Sigmoid colon (tissue), 7 donors: ENCODE results near the gene PTCRA. TPM values are rescaled to one million over a fixed set of nuclear protein-coding genes. Genes with fewer than 3 reads are reported as not detected.
"Not testable (repeated sequence)": the region's sequence is repeated elsewhere in the genome, so short reads cannot be mapped to it uniquely, and the experiment has no call there.

ENCODE experiments used
- DNase-seq: peaks from one replicate; pipeline ENCODE4 v3.0.0-alpha.2; 2019
- H3K27ac ChIP-seq, 4 donors: fragments of 200-600 bp; sonication (generic); one replicate each; pipeline ENCODE4 v1.5.1; 2016 to 2019; ENCODE audit warnings: mild to moderate bottlenecking in 1 of 4
- H3K27me3 ChIP-seq, 3 donors: fragments of 200-600 bp; sonication (generic); one replicate each; pipeline ENCODE4 v1.5.1; 2019; ENCODE audit warnings: mild to moderate bottlenecking in 1 of 3
- H3K36me3 ChIP-seq, 4 donors: fragments of 200-600 bp; sonication (generic); one replicate each; pipeline ENCODE4 v1.5.1; 2016 to 2019
- H3K4me1 ChIP-seq, 4 donors: fragments of 200-600 bp; sonication (generic); one replicate each; pipeline ENCODE4 v1.5.1; 2017 to 2019
- H3K4me3 ChIP-seq, 4 donors: fragments of 200-600 bp; sonication (generic); one replicate each; pipeline ENCODE4 v1.5.1; 2017 to 2019; ENCODE audit warnings: mild to moderate bottlenecking in 2 of 4, moderate library complexity in 1 of 4
- H3K9me3 ChIP-seq, 4 donors: fragments of 200-600 bp in 3 of 4; sonication (generic) in 3 of 4; one replicate each; pipeline versions ENCODE4 v1.5.1 to v1.6.1; 2013 to 2019
- CTCF ChIP-seq, 4 experiments: fragments of 450-650 bp in 3 of 4; fragments of 200-600 bp in 1 of 4; IDR thresholded peaks; one replicate each; pipeline ENCODE4 v1.5.1; 2016 to 2019; ENCODE audit warnings: antibody characterized with exemption in 4 of 4, mild to moderate bottlenecking in 3 of 4, moderate library complexity in 2 of 4
- EP300 ChIP-seq, 4 donors: sonication (generic); formaldehyde crosslinking; IDR thresholded peaks; one replicate each; pipeline ENCODE4 v1.6.1; 2017; ENCODE audit warnings: antibody characterized with exemption in 4 of 4
- POLR2A ChIP-seq, 2 donors: fragments of 450-650 bp; IDR thresholded peaks; one replicate each; pipeline ENCODE4 v1.6.1; 2016; ENCODE audit warnings: antibody characterized with exemption in 2 of 2, mild to moderate bottlenecking in 2 of 2, moderate library complexity in 2 of 2
- POLR2AphosphoS5 ChIP-seq, 4 donors: sonication (generic); formaldehyde crosslinking; IDR thresholded peaks; one replicate each; pipeline ENCODE4 v1.6.1; 2017; ENCODE audit warnings: antibody characterized with exemption in 4 of 4
- WGBS, 2 donors: extraction: QIAGEN DNeasy Blood & Tissue Kit; methylation state at CpG; one replicate each; pipeline ENCODE4 v1.1.7; 2013; 5-methylcytosine and 5-hydroxymethylcytosine counted together
- intact Hi-C: fragments of 100-400 bp; cut with DNase I; formaldehyde crosslinking; loops from one replicate; pipeline ENCODE4 v1.15.1; 2023
- polyA plus RNA-seq, 3 donors: library from polyadenylated mRNA; stranded (reverse); fragments of 200-250 nt; gene quantifications; one replicate each; pipeline ENCODE4 v1.2.3, GENCODE V29; 2013
- total RNA-seq, 4 donors: library from RNA; depleted of rRNA; stranded (reverse); fragments of >200 nt; gene quantifications; one replicate each; pipeline ENCODE4 v1.1.0, GENCODE V29; 2016
- donor health status: healthy with polysubstance abuse.
- donor health status: Bipolar disorder and iron deficiency.
- donor health status: healthy.

Gene PTCRA
- total and polyA plus RNA-seq, 7 donors: 0.23 TPM; not detected in 6

- Histone ChIP-seq H3K4me3 (no peak overlapping the region), H3K9me3 (no peaks in the 10 kb centered on the region), H3K27me3 (no peaks in the 10 kb centered on the region), H3K36me3 (peaks cover 0 to 11% (median 5%) of the 10 kb centered on the region in 4 donors), H3K27ac (peak overlapping the region in 3 of 4 donors; percentile 43 to 62 (median 43)), H3K4me1 (peaks cover 0 to 34% (median 21%) of the 10 kb centered on the region in 4 donors)
- TF ChIP-seq CTCF (IDR thresholded peaks at IDR 0.05) (no peak), EP300 (IDR thresholded peaks at IDR 0.05) (no peak), POLR2A (IDR thresholded peaks at IDR 0.05) (no peak), POLR2AphosphoS5 (IDR thresholded peaks at IDR 0.05) (no peak)
- intact Hi-C loops: loop anchor here (1.0 to 2.0 kb wide), 3 partner anchors 95 to 216 kb away; partner anchors contain the start of gene BICRAL
- no peak for DNase-seq
- WGBS, 2 donors: 34 to 78% methylated on average over 3 of the region's 3 CpGs
These were observed 38.2 kb upstream of the PTCRA start for GRCh38 chr6:42877695-42878094.

- H3K27me3 ChIP-seq: no peaks in the 10 kb centered on the region
- peak in 1 of 2 donors; percentile 54 for TF ChIP-seq POLR2A (IDR thresholded peaks at IDR 0.05)
- TF ChIP-seq EP300 (IDR thresholded peaks at IDR 0.05): no peak
- peak; percentile 64 to 88 (median 78) for TF ChIP-seq POLR2AphosphoS5 (IDR thresholded peaks at IDR 0.05)
- TF ChIP-seq CTCF (IDR thresholded peaks at IDR 0.05): peak in 1 of 4 experiments; percentile 29
- 0 to 1% methylated on average over 41 of the region's 41 CpGs for WGBS, 2 donors
- H3K4me3 ChIP-seq: peak within 1 kb of the TSS; percentile 54 to 71 (median 60)
- H3K27ac ChIP-seq: peak within 1 kb of the TSS; percentile 87 to 92 (median 92)
- H3K9me3 ChIP-seq: no peaks in the 10 kb centered on the region
- intact Hi-C loops: loop anchor here (2.0 kb wide), 2 partner anchors 97 to 133 kb away; partner anchors contain the start of genes BICRAL and TBCC
- H3K4me1 ChIP-seq: peaks cover 0 to 40% (median 22%) of the 10 kb centered on the region in 4 donors
- peak; percentile 93 for DNase-seq
- H3K36me3 ChIP-seq: peaks cover 14 to 30% (median 19%) of the 10 kb centered on the region in 4 donors
These were observed 36.2 kb upstream of the PTCRA start, which contains the start of gene RPL7L1 for GRCh38 chr6:42879372-42880239. Gene RPL7L1 (plus strand): TSS chr6:42879616. CDS start chr6:42879911, 295 bp downstream.

GRCh38 chr6:42880240-42880817 lies 35.5 kb upstream of the PTCRA start:
- not testable (repeated sequence) for H3K27me3 ChIP-seq, H3K9me3 ChIP-seq, DNase-seq
- Histone ChIP-seq H3K36me3 (peaks cover 19 to 38% (median 24%) of the 10 kb centered on the region in 4 donors), H3K27ac (peak overlapping the region; percentile 87 to 92 (median 92)), H3K4me3 (peak overlapping the region; percentile 54 to 71 (median 60)), H3K4me1 (peaks cover 0 to 40% (median 22%) of the 10 kb centered on the region in 4 donors)
- WGBS, 2 donors: 3 to 13% methylated on average over 25 of the region's 25 CpGs
- intact Hi-C loops: loop anchor here (2.0 kb wide), 1 partner anchor 134 kb away; the partner anchor contains the start of gene TBCC

GRCh38 chr6:42880871-42881270 lies 35.0 kb upstream of the PTCRA start:
- intact Hi-C loops: loop anchor here (2.0 kb wide), 1 partner anchor 134 kb away; the partner anchor contains the start of gene TBCC
- not testable (repeated sequence) for H3K9me3 ChIP-seq, DNase-seq, H3K27me3 ChIP-seq
- Histone ChIP-seq H3K4me1 (peaks cover 0 to 40% (median 22%) of the 10 kb centered on the region in 4 donors), H3K27ac (peak overlapping the region; percentile 87 to 92 (median 92)), H3K36me3 (peaks cover 24 to 43% (median 30%) of the 10 kb centered on the region in 4 donors), H3K4me3 (peak overlapping the region in 3 of 4 donors; percentile 54 to 71 (median 55))
- WGBS, 2 donors: 68 to 86% methylated on average over 12 of the region's 12 CpGs

- no peak for TF ChIP-seq EP300 (IDR thresholded peaks at IDR 0.05)
- TF ChIP-seq POLR2AphosphoS5 (IDR thresholded peaks at IDR 0.05): no peak
- TF ChIP-seq POLR2A (IDR thresholded peaks at IDR 0.05): no peak
- no peak for TF ChIP-seq CTCF (IDR thresholded peaks at IDR 0.05)
- DNase-seq: no peak
- H3K9me3 ChIP-seq: no peaks in the 10 kb centered on the region
- peaks cover 28 to 70% (median 36%) of the 10 kb centered on the region in 4 donors for H3K36me3 ChIP-seq
- no peaks in the 10 kb centered on the region for H3K27me3 ChIP-seq
- no peak overlapping the region for H3K4me3 ChIP-seq
- H3K4me1 ChIP-seq: peaks cover 0 to 31% (median 20%) of the 10 kb centered on the region in 4 donors
- intact Hi-C loops: no loop called here
- H3K27ac ChIP-seq: no peak overlapping the region
- WGBS, 2 donors: 79 to 89% methylated on average over 4 of the region's 4 CpGs
These were observed 30.2 kb upstream of the PTCRA start for GRCh38 chr6:42885702-42886101.

- WGBS, 2 donors: 86 to 97% methylated on average over 4 of the region's 4 CpGs
- H3K36me3 ChIP-seq: peaks cover 26 to 54% (median 31%) of the 10 kb centered on the region in 4 donors
These were observed 27.7 kb upstream of the PTCRA start for GRCh38 chr6:42888201-42888600.

More at GRCh38 chr6:42888201-42888600, 27.7 kb upstream of the PTCRA start:
- H3K27me3 ChIP-seq, H3K9me3 ChIP-seq, DNase-seq, intact Hi-C loops, H3K4me3 ChIP-seq, H3K27ac ChIP-seq: not testable (repeated sequence)
- peaks cover 0 to 15% (median 9%) of the 10 kb centered on the region in 4 donors for H3K4me1 ChIP-seq
